GM19099 (cell line): Measurements from ENCODE around the gene CD37.
A peak's percentile ranks its signal among the peaks of the same experiment; 100 is the strongest.

Experiments
- POLR2A ChIP-seq: IDR thresholded peaks from 3 replicates; pipeline ENCODE4 v1.6.1; 2011; ENCODE audit warnings: low read depth; ENCODE audit not compliant: insufficient read length; ENCODE audit errors: extremely low read depth

Gene CD37, protein sequence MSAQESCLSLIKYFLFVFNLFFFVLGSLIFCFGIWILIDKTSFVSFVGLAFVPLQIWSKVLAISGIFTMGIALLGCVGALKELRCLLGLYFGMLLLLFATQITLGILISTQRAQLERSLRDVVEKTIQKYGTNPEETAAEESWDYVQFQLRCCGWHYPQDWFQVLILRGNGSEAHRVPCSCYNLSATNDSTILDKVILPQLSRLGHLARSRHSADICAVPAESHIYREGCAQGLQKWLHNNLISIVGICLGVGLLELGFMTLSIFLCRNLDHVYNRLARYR

GRCh38 chr19:49335071-49335783 lies at the start of gene CD37:
Gene CD37 (plus strand): TSS chr19:49335406. CDS start chr19:49335541, 135 bp downstream.
- peak; percentile 84 for TF ChIP-seq POLR2A

GRCh38 chr19:49287141-49287770 lies 48.0 kb upstream of the CD37 start:
- TF ChIP-seq POLR2A, result no peak

GRCh38 chr19:49290517-49290916 lies 44.7 kb upstream of the CD37 start:
- no peak for TF ChIP-seq POLR2A

- no peak for TF ChIP-seq POLR2A
These were observed 40.8 kb upstream of the CD37 start for GRCh38 chr19:49294401-49294800.

GRCh38 chr19:49295208-49295880 lies 39.9 kb upstream of the CD37 start:
- TF ChIP-seq POLR2A, result no peak

GRCh38 chr19:49297403-49297802 lies 37.8 kb upstream of the CD37 start:
- TF ChIP-seq POLR2A, result no peak

GRCh38 chr19:49301165-49301865 lies 33.9 kb upstream of the CD37 start:
- TF ChIP-seq POLR2A, result no peak

DNA sequence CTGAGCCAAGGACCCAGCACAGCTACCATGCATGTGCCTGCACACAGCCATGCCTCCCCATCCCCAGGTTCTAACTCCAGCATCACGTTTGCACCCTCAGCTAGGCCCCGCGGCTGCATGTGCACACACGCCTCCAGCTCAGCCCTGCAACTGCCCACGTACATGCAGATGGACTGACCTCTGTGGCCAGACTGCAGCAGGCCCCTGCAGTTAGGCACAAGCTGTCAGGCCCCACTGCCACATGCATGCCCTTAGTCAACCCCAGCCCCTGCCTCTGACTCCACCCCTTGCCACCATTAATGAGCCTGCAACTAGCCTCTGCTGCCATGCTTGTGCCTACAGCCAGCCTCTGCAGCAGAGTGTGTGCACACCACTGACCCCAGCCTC lies 33.3 kb upstream of the CD37 start:
- no peak for TF ChIP-seq POLR2A

- no peak for TF ChIP-seq POLR2A
These were observed 26.1 kb upstream of the CD37 start for GRCh38 chr19:49309087-49309486.

GRCh38 chr19:49315111-49315510 lies 20.1 kb upstream of the CD37 start:
- TF ChIP-seq POLR2A, result no peak

GRCh38 chr19:49316284-49316683 lies 18.9 kb upstream of the CD37 start:
- no peak for TF ChIP-seq POLR2A

GRCh38 chr19:49318296-49318695 lies 16.9 kb upstream of the CD37 start:
- no peak for TF ChIP-seq POLR2A

DNA sequence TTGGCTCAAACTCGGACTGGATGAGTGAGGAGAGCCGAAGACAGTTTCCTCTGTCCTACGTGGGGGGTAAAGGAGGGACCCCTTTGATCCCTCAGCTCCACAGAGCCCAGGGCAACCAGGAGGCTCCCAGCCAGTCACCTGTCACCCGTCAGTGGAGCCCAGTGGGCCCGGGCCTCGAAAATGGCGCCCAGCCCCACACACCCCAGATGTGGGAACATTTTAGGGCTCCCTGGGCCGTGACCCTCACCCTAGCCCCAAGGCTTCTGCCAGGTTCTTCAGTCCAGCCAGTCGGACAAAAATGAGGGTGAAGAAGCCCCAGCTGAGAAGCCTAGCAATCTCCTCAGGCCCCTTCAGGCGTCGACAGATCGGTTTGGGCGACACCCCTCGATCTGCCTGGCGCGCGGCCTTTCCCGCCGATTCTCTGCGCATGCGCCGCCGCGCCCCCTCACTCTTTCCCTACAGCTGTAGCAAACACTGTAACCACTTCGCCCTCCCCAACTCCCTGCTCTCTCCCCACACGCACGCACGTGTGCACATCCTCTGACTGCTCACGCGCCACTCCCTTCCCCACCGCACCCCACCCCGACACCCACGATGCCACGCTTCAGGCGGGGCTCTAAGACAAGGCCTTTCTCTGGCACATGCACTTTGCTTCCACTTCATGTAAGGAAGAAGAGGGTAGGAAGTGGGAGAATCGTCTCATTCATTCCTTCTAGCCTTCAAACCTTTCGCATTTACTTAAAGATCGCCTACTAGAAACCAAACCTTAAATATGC lies 10.2 kb upstream of the CD37 start, which contains the start of gene SLC6A16:
SLC6A16 (minus strand) TSS at position 391 of the 776 bp plus-strand sequence. CDS start 13,844 bp downstream, outside the sequence.
- TF ChIP-seq POLR2A, result no peak

GRCh38 chr19:49326165-49326704 lies 9.0 kb upstream of the CD37 start:
- TF ChIP-seq POLR2A, result no peak

GRCh38 chr19:49327878-49328544 lies 7.2 kb upstream of the CD37 start:
- no peak for TF ChIP-seq POLR2A
